Stomach (tissue), 4 donors: ENCODE measurements around the gene TMEM178A.

Experiments used
- CTCF ChIP-seq, 7 experiments: fragments of 450-650 bp in 4 of 7; fragments of 200-600 bp in 3 of 7; sonication (generic) in 3 of 7; IDR thresholded peaks; one replicate each; pipeline ENCODE4 v1.5.1; 2016 to 2019; ENCODE audit warnings: antibody characterized with exemption in 7 of 7, control low read depth in 2 of 7, mild to moderate bottlenecking in 1 of 7
- EP300 ChIP-seq: sonication (generic); formaldehyde crosslinking; IDR thresholded peaks from one replicate; pipeline ENCODE4 v1.6.1; 2017; ENCODE audit warnings: antibody characterized with exemption
- POLR2A ChIP-seq, 4 donors: fragments of 450-650 bp; IDR thresholded peaks; one replicate each; pipeline ENCODE4 v1.6.1; 2016; ENCODE audit warnings: antibody characterized with exemption in 4 of 4, control low read depth in 2 of 4, mild to moderate bottlenecking in 1 of 4, moderate library complexity in 1 of 4
- POLR2AphosphoS5 ChIP-seq, 3 donors: sonication (generic); formaldehyde crosslinking; IDR thresholded peaks; one replicate each; pipeline ENCODE4 v1.6.1; 2016; ENCODE audit warnings: antibody characterized with exemption in 3 of 3

DNA sequence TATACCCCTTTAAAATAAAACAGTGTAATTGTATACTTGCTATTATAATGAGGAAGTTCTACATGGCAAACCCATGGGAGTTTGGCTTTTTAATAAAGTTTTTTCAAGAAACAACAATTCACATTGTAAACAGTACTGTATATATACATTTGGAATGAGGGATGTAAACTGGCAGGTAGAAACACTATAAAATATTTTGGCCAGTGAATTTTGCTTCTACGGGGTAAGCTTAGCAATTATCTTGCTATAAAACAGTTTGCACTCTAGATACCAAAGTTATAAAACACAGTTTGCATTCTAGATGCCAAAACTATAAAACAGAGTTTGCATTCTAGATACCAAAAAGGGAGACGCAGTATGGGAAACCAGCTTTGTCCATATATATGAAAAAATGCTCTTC lies 96.7 kb downstream of the TMEM178A start:
- no peak for TF ChIP-seq CTCF (IDR thresholded peaks at IDR 0.05)
- no peak for TF ChIP-seq POLR2AphosphoS5 (IDR thresholded peaks at IDR 0.05)
- no peak for TF ChIP-seq POLR2A (IDR thresholded peaks at IDR 0.05)
- no peak for TF ChIP-seq EP300
